HG03378 (cell line): Measurements from ENCODE around the gene BAZ2B.

Experiments used
- ATAC-seq: cut with Tn5 transposase; IDR thresholded peaks from one replicate; pipeline ENCODE4 v1.9.1; 2021; ENCODE audit warnings: mild to moderate bottlenecking, moderate library complexity; ENCODE audit not compliant: unreplicated experiment

Gene BAZ2B

DNA sequence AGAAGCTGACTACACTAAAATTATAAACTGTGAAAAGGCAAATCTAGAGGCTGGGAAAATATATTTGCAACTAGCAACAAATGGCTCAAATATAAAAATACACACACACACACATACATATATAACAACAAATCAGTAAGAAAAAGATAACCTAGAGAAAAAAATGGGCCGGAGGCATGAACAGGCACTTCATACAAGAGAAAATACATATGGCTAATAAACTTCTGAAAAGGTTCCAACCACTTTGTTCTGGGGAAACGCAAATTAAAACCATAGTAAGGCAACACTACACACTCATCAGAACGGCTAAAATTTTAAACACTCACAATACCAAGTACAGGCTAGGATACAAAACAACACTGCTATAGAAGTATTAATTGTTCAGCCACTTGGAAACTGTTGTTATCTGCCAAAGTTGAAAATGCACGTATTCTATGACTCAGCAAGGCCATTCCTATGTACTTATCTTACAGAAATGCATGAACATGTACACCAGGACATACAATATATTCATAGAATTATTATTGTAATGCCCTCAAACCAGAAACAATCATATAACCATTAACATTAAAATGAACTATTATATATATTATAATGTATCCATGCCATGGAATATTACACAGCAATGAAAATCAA is 345.5 kb downstream of the BAZ2B start:
- no peak for ATAC-seq
